ENCODE measurements around the gene GDF10.

DNA sequence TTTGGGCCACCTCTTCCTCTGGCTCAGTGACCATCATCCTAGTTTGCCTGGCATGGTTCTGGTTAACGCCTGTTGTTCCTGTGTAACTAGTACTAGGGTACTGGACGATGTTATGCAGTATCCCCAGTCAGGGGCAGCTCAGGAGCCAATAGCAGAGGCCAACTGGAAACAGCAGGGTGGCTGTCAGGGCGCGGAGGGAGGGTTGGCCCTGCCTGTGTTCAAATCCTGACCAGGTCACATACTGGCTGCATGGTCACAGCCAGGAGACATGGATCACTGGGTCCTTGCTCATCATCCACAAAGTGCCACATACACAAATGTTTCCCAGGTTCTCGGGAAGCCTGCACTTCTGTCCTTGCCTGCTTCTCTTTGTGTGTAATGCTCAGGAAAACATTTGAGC is 35.9 kb downstream of the GDF10 start:
- TF ChIP-seq POLR2AphosphoS5 (IDR thresholded peaks at IDR 0.05) (no peak), POLR2A (IDR thresholded peaks at IDR 0.05) (no peak), CTCF (IDR thresholded peaks at IDR 0.05) (no peak), EP300 (IDR thresholded peaks at IDR 0.05) (no peak)
